A172 (cell line): Measurements from ENCODE around the gene P3H4. TPM values are rescaled to one million over a fixed set of nuclear protein-coding genes. Genes with fewer than 3 reads are reported as not detected.

ENCODE experiments used
- DNase-seq: peaks from one replicate; pipeline ENCODE4 v3.0.0-alpha.2; 2015; ENCODE audit warnings: low spot score
- total RNA-seq: library from RNA; depleted of rRNA; stranded (reverse); fragments of >200 nt; shearing (Covaris generic); gene quantifications from 2 replicates; pipeline ENCODE4 v1.2.3, GENCODE V29; 2014; rRNA removed

P3H4 gene
- total RNA-seq, 1 experiment from 2014 or later = 71.6 TPM

- DNase-seq = no peak
Measured at GRCh38 chr17:41772218-41772585, 39.5 kb downstream of the P3H4 start.

- no peak for DNase-seq
Measured at GRCh38 chr17:41771389-41772206, 40.2 kb downstream of the P3H4 start.

- DNase-seq = no peak
Measured at GRCh38 chr17:41769985-41770384, 41.8 kb downstream of the P3H4 start.

- DNase-seq = no peak
Measured at GRCh38 chr17:41769346-41769862, 42.3 kb downstream of the P3H4 start.

GRCh38 chr17:41768682-41769288, 43.0 kb downstream of the P3H4 start:
- DNase-seq = no peak

- no peak for DNase-seq
Measured at GRCh38 chr17:41767324-41768042, 44.3 kb downstream of the P3H4 start.

GRCh38 chr17:41766135-41766534, 45.6 kb downstream of the P3H4 start:
- no peak for DNase-seq

- no peak for DNase-seq
Measured at GRCh38 chr17:41763327-41763726, 48.4 kb downstream of the P3H4 start.

GRCh38 chr17:41762841-41763240, 48.9 kb downstream of the P3H4 start:
- no peak for DNase-seq

- no peak for DNase-seq
Measured at GRCh38 chr17:41762391-41762790, 49.4 kb downstream of the P3H4 start.

- no peak for DNase-seq
Measured at GRCh38 chr17:41760878-41761277, 50.9 kb downstream of the P3H4 start.

- no peak for DNase-seq
Measured at GRCh38 chr17:41758601-41759000, 53.1 kb downstream of the P3H4 start.

- DNase-seq = no peak
Measured at GRCh38 chr17:41754066-41754465, 57.7 kb downstream of the P3H4 start.

Other genes starting within 250 kb of the P3H4 start
- not detected in 2 replicates for gene KRT9, start 239.9 kb downstream of the P3H4 start, total RNA-seq
- not detected in 2 replicates for gene KRT14, start 225.1 kb downstream of the P3H4 start, total RNA-seq
- gene KRT16, start 199.2 kb downstream of the P3H4 start, total RNA-seq = 0.50 and 2.2 TPM in 2 replicates
- 0.29 TPM in 1 of 2 replicates, not detected in the other for gene KRT17, start 187.4 kb downstream of the P3H4 start, total RNA-seq
- gene EIF1, start 123.1 kb downstream of the P3H4 start, total RNA-seq = 58.0 and 74.2 TPM in 2 replicates
- not detected in 2 replicates for gene GAST, start 99.6 kb downstream of the P3H4 start, total RNA-seq
- gene HAP1, start 77.3 kb downstream of the P3H4 start, total RNA-seq = 0.14 and 0.43 TPM in 2 replicates
- gene JUP, start 25.2 kb downstream of the P3H4 start, total RNA-seq = 64.6 and 78.6 TPM in 2 replicates
- 131 and 139 TPM in 2 replicates for gene FKBP10, start 1.1 kb upstream of the P3H4 start, total RNA-seq
- gene NT5C3B, start 24.3 kb upstream of the P3H4 start, total RNA-seq = 101 TPM in 2 replicates
- gene KLHL10, start 25.9 kb upstream of the P3H4 start, total RNA-seq = not detected in 2 replicates
- gene KLHL11, start 53.5 kb upstream of the P3H4 start, total RNA-seq = 31.5 and 34.8 TPM in 2 replicates
- 212 and 231 TPM in 2 replicates for gene ACLY, start 107.0 kb upstream of the P3H4 start, total RNA-seq
- 1.8 and 2.2 TPM in 2 replicates for gene ODAD4, start 118.7 kb upstream of the P3H4 start, total RNA-seq
- gene CNP, start 154.8 kb upstream of the P3H4 start, total RNA-seq = 110 and 127 TPM in 2 replicates
- gene DNAJC7, start 205.5 kb upstream of the P3H4 start, total RNA-seq = 118 and 132 TPM in 2 replicates
- 48.6 and 51.8 TPM in 2 replicates for gene NKIRAS2, start 208.1 kb upstream of the P3H4 start, total RNA-seq
- gene C17orf113, start 238.7 kb upstream of the P3H4 start, total RNA-seq = not detected in 2 replicates